A549 (cell line): ENCODE data around the gene OTOG.

Experiments used
- CTCF ChIP-seq: fragments of >200 bp; sonication (Bioruptor Twin); formaldehyde crosslinking; IDR thresholded peaks from 3 replicates; pipeline ENCODE4 v1.5.1; 2016
- JUNB ChIP-seq: fragments of >200 bp; sonication (Bioruptor Twin); formaldehyde crosslinking; IDR thresholded peaks from 2 replicates; pipeline ENCODE4 v1.6.1; 2016
- RFX5 ChIP-seq: fragments of 450-650 bp; IDR thresholded peaks from 2 replicates; pipeline ENCODE4 v1.7.1; 2014; ENCODE audit warnings: antibody characterized with exemption, mild to moderate bottlenecking, moderate library complexity
- SREBF2 ChIP-seq: fragments of 450-650 bp; IDR thresholded peaks from 2 replicates; pipeline ENCODE4 v1.6.1; 2014; ENCODE audit warnings: mild to moderate bottlenecking, moderate library complexity

GRCh38 chr11:17568944-17569343 is 21.9 kb downstream of the OTOG start:
- TF ChIP-seq CTCF (no peak), RFX5 (no peak), SREBF2 (no peak), JUNB (no peak)
